OCI-LY1 (cell line): ENCODE measurements around the gene ATG5.

Experiments
- H2AFZ ChIP-seq: fragments of 200-600 bp; sonication (generic), shearing (Covaris generic); 2 replicates; pipeline ENCODE4 v1.6.0; 2014; ENCODE audit warnings: antibody characterized with exemption, mild to moderate bottlenecking, low read length
- H3F3A ChIP-seq: fragments of 200-600 bp; sonication (generic), shearing (Covaris generic); 2 replicates; pipeline ENCODE4 v1.6.0; 2014; ENCODE audit warnings: mild to moderate bottlenecking, antibody characterized with exemption, low read length, moderate library complexity; ENCODE audit not compliant: insufficient read depth
- H3K27ac ChIP-seq: fragments of 200-600 bp; sonication (generic); 2 replicates; pipeline ENCODE4 v1.5.1; 2014; ENCODE audit warnings: low read length, mixed run types, mild to moderate bottlenecking, low read depth; ENCODE audit not compliant: poor library complexity, severe bottlenecking
- H3K27me3 ChIP-seq: fragments of 200-600 bp; sonication (generic); 2 replicates; pipeline ENCODE4 v1.6.0; 2014; ENCODE audit warnings: antibody characterized with exemption, mild to moderate bottlenecking, low read length, moderate library complexity; ENCODE audit not compliant: insufficient read depth
- H3K36me3 ChIP-seq: fragments of 200-600 bp; sonication (generic); 2 replicates; pipeline ENCODE4 v1.6.1; 2014; ENCODE audit warnings: mild to moderate bottlenecking, antibody characterized with exemption, low read length, moderate library complexity, mixed read lengths; ENCODE audit not compliant: insufficient read depth
- H3K4me1 ChIP-seq: fragments of 200-600 bp; sonication (generic); 2 replicates; pipeline ENCODE4 v1.5.1; 2014; ENCODE audit warnings: mild to moderate bottlenecking, low read length, moderate library complexity; ENCODE audit not compliant: insufficient read depth, severe bottlenecking
- H3K4me2 ChIP-seq: fragments of 200-600 bp; sonication (generic), shearing (Covaris generic); 2 replicates; pipeline ENCODE4 v1.6.1; 2014; ENCODE audit warnings: low read length
- H3K4me3 ChIP-seq: fragments of 200-600 bp; sonication (generic); 2 replicates; pipeline ENCODE4 v1.5.1; 2014; ENCODE audit warnings: low read length, low read depth, mild to moderate bottlenecking, mixed read lengths; ENCODE audit not compliant: poor library complexity, severe bottlenecking
- H3K79me2 ChIP-seq: fragments of 200-600 bp; shearing (Covaris generic); 2 replicates; pipeline ENCODE4 v1.6.1; 2016; ENCODE audit warnings: mixed run types, low read length, mixed read lengths; ENCODE audit not compliant: insufficient read depth
- H3K9ac ChIP-seq: fragments of 200-600 bp; sonication (generic), shearing (Covaris generic); 2 replicates; pipeline ENCODE4 v1.6.1; 2014; ENCODE audit warnings: mild to moderate bottlenecking, low read length, mixed read lengths
- H3K9me2 ChIP-seq: fragments of 200-600 bp; sonication (generic), shearing (Covaris generic); 2 replicates; pipeline ENCODE4 v1.6.1; 2014; ENCODE audit warnings: low read depth, mild to moderate bottlenecking, low read length, mixed read lengths
- H3K9me3 ChIP-seq: fragments of 200-600 bp; shearing (Covaris generic); 2 replicates; pipeline ENCODE4 v1.6.1; 2014; ENCODE audit warnings: low read length, mixed read lengths
- H4K20me1 ChIP-seq: fragments of 200-600 bp; sonication (generic), shearing (Covaris generic); 2 replicates; pipeline ENCODE4 v1.6.0; 2016; ENCODE audit warnings: mild to moderate bottlenecking, low read length; ENCODE audit not compliant: insufficient read depth
- CTCF ChIP-seq: fragments of 200-600 bp; sonication (generic), shearing (Covaris generic); IDR thresholded peaks from 2 replicates; pipeline ENCODE4 v1.5.1; 2017; ENCODE audit warnings: mild to moderate bottlenecking, antibody characterized with exemption, low read length, moderate library complexity, mixed read lengths
- EZH2 ChIP-seq: fragments of 200-600 bp; sonication (generic), shearing (Covaris generic); IDR thresholded peaks from 2 replicates; pipeline ENCODE4 v1.8.0; 2017; ENCODE audit warnings: borderline replicate concordance, mixed run types, mild to moderate bottlenecking, antibody characterized with exemption, low read length, moderate library complexity, mixed read lengths

The ATG5 gene

GRCh38 chr6:106184629-106185028 lies 140.9 kb downstream of the ATG5 start:
- H3K4me1 ChIP-seq: no peaks in the 10 kb centered on the region
- H3K9me2 ChIP-seq: no peaks in the 10 kb centered on the region
- TF ChIP-seq CTCF: no peak
- no peak for TF ChIP-seq EZH2
- no peaks in the 10 kb centered on the region for H4K20me1 ChIP-seq
- H3K9me3 ChIP-seq: no peaks in the 10 kb centered on the region
- no peak overlapping the region for H2AFZ ChIP-seq
- no peak overlapping the region for H3K4me2 ChIP-seq
- no peak overlapping the region for H3K27ac ChIP-seq
- peaks cover 9% of the 10 kb centered on the region; the same call in 1 of the 2 replicates for H3K36me3 ChIP-seq
- no peaks in the 10 kb centered on the region for H3K27me3 ChIP-seq
- H3K79me2 ChIP-seq: no peaks in the 10 kb centered on the region
- H3F3A ChIP-seq: no peaks in the 10 kb centered on the region
- H3K4me3 ChIP-seq: no peak overlapping the region
- no peak overlapping the region for H3K9ac ChIP-seq

GRCh38 chr6:106183430-106183829 lies 142.1 kb downstream of the ATG5 start:
- H3K4me1 ChIP-seq: no peaks in the 10 kb centered on the region
- H3K27me3 ChIP-seq: no peaks in the 10 kb centered on the region
- no peak overlapping the region for H3K27ac ChIP-seq
- TF ChIP-seq EZH2 (no peak), CTCF (no peak)
- no peak overlapping the region for H3K9ac ChIP-seq
- H3F3A ChIP-seq: no peaks in the 10 kb centered on the region
- no peaks in the 10 kb centered on the region for H3K79me2 ChIP-seq
- peaks cover 9% of the 10 kb centered on the region; the same call in 1 of the 2 replicates for H3K36me3 ChIP-seq
- H3K4me2 ChIP-seq: no peak overlapping the region
- no peaks in the 10 kb centered on the region for H3K9me2 ChIP-seq
- no peak overlapping the region for H2AFZ ChIP-seq
- H3K4me3 ChIP-seq: no peak overlapping the region
- no peaks in the 10 kb centered on the region for H3K9me3 ChIP-seq
- H4K20me1 ChIP-seq: no peaks in the 10 kb centered on the region

GRCh38 chr6:106182455-106182854 lies 143.1 kb downstream of the ATG5 start:
- Histone ChIP-seq H3K27ac (no peak overlapping the region), H3K36me3 (peaks cover 9% of the 10 kb centered on the region; the same call in 1 of the 2 replicates), H3K9me2 (no peaks in the 10 kb centered on the region), H2AFZ (no peak overlapping the region), H3F3A (no peaks in the 10 kb centered on the region), H3K4me1 (no peaks in the 10 kb centered on the region), H3K9ac (no peak overlapping the region), H3K27me3 (no peaks in the 10 kb centered on the region), H4K20me1 (no peaks in the 10 kb centered on the region), H3K79me2 (no peaks in the 10 kb centered on the region), H3K9me3 (no peaks in the 10 kb centered on the region), H3K4me3 (no peak overlapping the region), H3K4me2 (no peak overlapping the region)
- TF ChIP-seq EZH2 (no peak), CTCF (no peak)
